ENCODE results near the gene SETD2. TPM values are rescaled to one million over a fixed set of nuclear protein-coding genes. Genes with fewer than 3 reads are reported as not detected.

SETD2 gene
- polyA plus RNA-seq, 3 donors: 3.1 to 22.4 (median 7.5) TPM

- Histone ChIP-seq H3K9ac (ENCODE audit: insufficient read depth, low read length, poor library complexity, severe bottlenecking) (no peak overlapping the region), H3K79me2 (ENCODE audit: insufficient read depth, low read length) (no peaks in the 10 kb centered on the region), H3K27me3 (ENCODE audit: control insufficient read depth in 2 of 2, insufficient read depth in 2 of 2, low read length in 2 of 2) (no peaks in the 10 kb centered on the region), H3K36me3 (replicated peaks in 1 of 2; ENCODE audit: control insufficient read depth in 1 of 2, insufficient read depth in 2 of 2, low read length in 2 of 2) (peaks cover 58 to 85% of the 10 kb centered on the region in 2 donors), H2AFZ (ENCODE audit: insufficient read depth, low read depth, low read length, poor library complexity, severe bottlenecking) (no peak overlapping the region), H3K9me3 (replicated peaks in 1 of 2; ENCODE audit: control insufficient read depth in 1 of 2, insufficient read depth in 1 of 2, low read length in 2 of 2) (no peaks in the 10 kb centered on the region), H3K27ac (ENCODE audit: low read depth in 1 of 2, low read length in 2 of 2) (no peak overlapping the region), H3K4me1 (ENCODE audit: control insufficient read depth in 1 of 2, insufficient read depth in 2 of 2, low read length in 2 of 2) (peaks cover 28 to 37% of the 10 kb centered on the region in 2 donors), H4K20me1 (ENCODE audit: insufficient read depth, low read length) (peaks cover 62% of the 10 kb centered on the region), H3K4me3 (replicated peaks in 1 of 3; ENCODE audit: low read depth in 2 of 3, low read length in 3 of 3) (no peak overlapping the region), H3K4me2 (replicated peaks; ENCODE audit: extremely low read depth, low read length, poor library complexity, severe bottlenecking) (no peak overlapping the region)
- no peaks in the 10 kb centered on the region for H3K9me3 Mint-ChIP-seq
- no peak overlapping the region for H3K4me3 Mint-ChIP-seq
- DNase-seq: no peak
- H3K27ac Mint-ChIP-seq: peak overlapping the region in 2 of 7 donors; percentile 8 to 16
- 100% methylated on average over 2 of the region's 3 CpGs for WGBS (ENCODE audit: insufficient coverage)
- peaks cover 31% of the 10 kb centered on the region for H3K4me1 Mint-ChIP-seq
- peaks cover 48 to 64% of the 10 kb centered on the region in 2 donors for H3K36me3 Mint-ChIP-seq
- intact Hi-C loops (cut with micrococcal nuclease): no loop called here
- TF ChIP-seq CTCF (IDR thresholded peaks at IDR 0.05): no peak
- H3K27me3 Mint-ChIP-seq (ENCODE audit: low read depth in 3 of 3): no peaks in the 10 kb centered on the region
Measured at GRCh38 chr3:47013231-47013630, 150.7 kb downstream of the SETD2 start.

DNA sequence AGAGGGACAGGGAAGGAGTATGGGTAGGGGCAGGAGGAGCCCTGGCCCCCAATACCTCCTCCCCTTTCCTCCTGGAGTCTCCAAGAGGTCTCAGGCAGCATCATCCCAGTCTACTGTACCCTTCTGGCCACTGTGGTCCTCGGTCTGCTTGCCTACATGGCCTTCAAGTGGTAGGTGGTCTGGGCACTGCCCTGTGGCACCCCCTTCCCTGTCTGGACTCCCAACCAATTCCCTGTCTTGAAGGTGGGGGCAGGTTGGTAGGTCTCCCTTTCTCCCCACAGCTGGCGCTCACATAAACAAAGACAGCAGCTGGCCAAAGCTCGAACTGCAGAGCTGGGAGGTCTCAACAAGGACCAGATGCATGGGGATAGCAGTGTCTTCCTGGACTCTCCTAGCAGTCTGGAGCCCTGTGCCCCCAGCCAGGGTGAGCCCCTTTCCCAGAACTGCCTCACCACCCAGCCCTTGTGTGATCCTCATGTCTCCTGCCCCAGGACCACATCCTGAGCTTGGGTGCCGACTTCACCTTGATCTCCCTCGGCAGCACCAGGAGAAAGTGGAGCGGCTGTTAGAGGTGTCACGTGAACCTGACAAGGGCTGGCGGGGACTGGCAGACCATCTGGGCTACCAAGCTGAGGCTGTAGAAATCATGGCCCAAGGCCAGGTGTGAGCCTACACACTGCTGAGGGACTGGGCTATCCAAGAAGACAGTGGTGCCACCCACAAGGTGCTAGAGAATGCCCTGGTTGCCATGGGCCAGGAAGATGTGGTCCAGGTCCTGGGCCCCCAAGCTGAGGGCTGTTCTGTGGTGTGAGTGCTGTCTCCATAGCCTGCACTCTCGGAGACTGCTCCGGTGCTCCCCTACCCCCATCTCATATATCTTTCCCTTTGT is 151.3 kb downstream of the SETD2 start:
- H3K79me2 ChIP-seq (ENCODE audit: insufficient read depth, low read length): no peaks in the 10 kb centered on the region
- TF ChIP-seq CTCF (IDR thresholded peaks at IDR 0.05): no peak
- H3K9me3 Mint-ChIP-seq: no peaks in the 10 kb centered on the region
- H3K27me3 ChIP-seq (ENCODE audit: control insufficient read depth in 2 of 2, insufficient read depth in 2 of 2, low read length in 2 of 2): no peaks in the 10 kb centered on the region
- no peaks in the 10 kb centered on the region for H3K27me3 Mint-ChIP-seq (ENCODE audit: low read depth in 3 of 3)
- no peak overlapping the region for H2AFZ ChIP-seq (ENCODE audit: insufficient read depth, low read depth, low read length, poor library complexity, severe bottlenecking)
- no peak overlapping the region for H3K9ac ChIP-seq (ENCODE audit: insufficient read depth, low read length, poor library complexity, severe bottlenecking)
- intact Hi-C loops (cut with micrococcal nuclease): no loop called here
- H3K4me2 ChIP-seq (replicated peaks; ENCODE audit: extremely low read depth, low read length, poor library complexity, severe bottlenecking): no peak overlapping the region
- no peak overlapping the region for H3K4me3 Mint-ChIP-seq
- no peaks in the 10 kb centered on the region for H3K9me3 ChIP-seq (replicated peaks in 1 of 2; ENCODE audit: control insufficient read depth in 1 of 2, insufficient read depth in 1 of 2, low read length in 2 of 2)
- H3K4me1 Mint-ChIP-seq: peaks cover 30% of the 10 kb centered on the region
- H3K27ac Mint-ChIP-seq: peak overlapping the region in 6 of 7 donors; percentile 8 to 74 (median 21)
- no peak overlapping the region for H3K4me3 ChIP-seq (replicated peaks in 1 of 3; ENCODE audit: low read depth in 2 of 3, low read length in 3 of 3)
- no peak overlapping the region for H3K27ac ChIP-seq (ENCODE audit: low read depth in 1 of 2, low read length in 2 of 2)
- peaks cover 60 to 85% of the 10 kb centered on the region in 2 donors for H3K36me3 ChIP-seq (replicated peaks in 1 of 2; ENCODE audit: control insufficient read depth in 1 of 2, insufficient read depth in 2 of 2, low read length in 2 of 2)
- H4K20me1 ChIP-seq (ENCODE audit: insufficient read depth, low read length): peaks cover 62% of the 10 kb centered on the region
- H3K36me3 Mint-ChIP-seq: peaks cover 51 to 67% of the 10 kb centered on the region in 2 donors
- DNase-seq: peak in 1 of 3 donors; percentile 3
- WGBS (ENCODE audit: insufficient coverage): 96% methylated on average over 6 of the region's 10 CpGs
- peaks cover 25 to 37% of the 10 kb centered on the region in 2 donors for H3K4me1 ChIP-seq (ENCODE audit: control insufficient read depth in 1 of 2, insufficient read depth in 2 of 2, low read length in 2 of 2)
